Activated CD4-positive, alpha-beta T cell treated with anti-CD3 and anti-CD28 coated beads, Interleukin-2, Interleukin-6, amounts not matched to agents 100 ng/mL and 50 ng/mL, durations not matched to agents 16 hours and 8 hours (primary cell): Measurements from ENCODE around the gene CYP27C1.

Source experiments
- DNase-seq: peaks from one replicate; pipeline ENCODE4 v3.0.0-alpha.2; 2020

Gene CYP27C1

DNA sequence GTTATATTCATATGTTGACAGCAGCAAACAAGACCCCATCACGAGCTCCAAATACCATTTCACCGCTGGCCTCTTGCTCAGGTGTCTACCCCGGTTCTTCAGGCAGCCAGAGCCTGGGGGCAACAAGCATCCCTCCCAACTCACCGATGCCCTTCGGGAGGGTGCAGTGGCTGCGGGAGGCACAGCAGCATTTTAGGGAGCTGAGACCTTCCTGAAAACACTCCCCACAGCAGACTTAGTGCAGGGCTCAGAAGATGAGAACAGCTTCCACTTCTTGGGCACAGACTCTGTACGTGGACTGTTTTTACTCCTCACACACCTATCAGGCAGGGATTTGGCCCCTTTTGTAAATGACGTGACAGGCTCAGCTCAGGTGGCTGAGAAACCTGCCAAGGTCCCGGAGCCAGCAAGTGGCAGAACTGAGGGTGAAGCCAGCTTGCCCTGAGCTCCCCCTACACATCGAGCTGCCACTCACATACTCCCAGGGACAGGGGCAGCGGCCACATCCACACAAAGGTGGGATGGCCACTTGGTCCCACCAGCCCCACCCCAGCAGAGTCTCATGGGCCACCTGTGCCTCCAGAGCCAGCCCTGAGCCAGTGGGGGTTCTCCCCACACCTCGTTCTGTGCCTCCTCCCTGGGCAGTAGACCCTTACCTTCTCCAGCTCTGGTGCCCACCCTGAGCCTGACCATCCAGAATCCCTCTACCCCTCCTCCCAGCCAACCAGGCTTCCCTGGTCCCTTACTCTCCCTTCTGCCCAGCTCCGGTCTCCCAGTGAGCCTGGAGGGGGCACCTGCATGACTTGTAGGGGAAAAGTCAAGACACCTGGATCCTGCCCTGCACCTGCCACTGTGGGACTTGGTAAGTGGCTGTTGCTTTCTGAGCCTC lies 28.5 kb downstream of the CYP27C1 start:
- DNase-seq, result no peak

DNA sequence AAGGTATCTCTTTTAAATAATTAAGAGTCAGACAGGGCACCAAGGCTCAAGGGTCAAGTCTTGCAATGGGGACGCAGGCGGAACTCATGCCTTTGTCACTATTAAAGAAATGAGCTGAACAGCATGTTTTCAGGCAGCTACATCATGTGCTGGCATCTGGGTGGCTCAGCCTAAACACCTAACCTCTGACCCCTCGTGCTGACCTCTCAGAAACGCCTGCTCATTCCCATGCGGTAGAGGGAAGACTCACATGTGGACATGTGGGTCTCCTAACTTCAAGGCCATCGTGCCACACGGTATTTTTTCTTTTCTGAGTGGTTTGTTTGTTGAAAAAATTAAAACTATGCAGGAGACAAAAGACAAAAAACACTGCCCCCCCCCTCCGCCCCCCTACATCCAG lies 31.3 kb downstream of the CYP27C1 start:
- no peak for DNase-seq

DNA sequence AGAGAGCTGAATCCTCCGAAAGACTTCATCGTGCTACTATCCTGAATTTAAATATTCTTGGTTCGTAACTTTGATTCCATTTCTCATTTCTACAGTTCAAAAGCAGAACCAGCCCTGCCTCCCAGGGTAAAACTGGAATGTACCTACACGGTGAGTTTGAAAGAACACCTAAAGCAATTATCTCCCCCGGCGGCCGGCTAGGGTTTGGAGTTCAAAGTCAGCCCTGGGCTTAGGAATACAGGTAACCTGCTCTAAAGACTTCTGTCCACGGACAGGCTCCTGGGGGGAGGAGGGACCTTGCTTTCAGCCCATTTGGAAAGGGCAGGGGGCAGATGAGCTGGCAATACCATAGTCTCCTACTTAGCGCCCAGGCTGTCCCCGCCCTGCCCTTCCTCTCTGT lies 32.3 kb downstream of the CYP27C1 start:
- no peak for DNase-seq

DNA sequence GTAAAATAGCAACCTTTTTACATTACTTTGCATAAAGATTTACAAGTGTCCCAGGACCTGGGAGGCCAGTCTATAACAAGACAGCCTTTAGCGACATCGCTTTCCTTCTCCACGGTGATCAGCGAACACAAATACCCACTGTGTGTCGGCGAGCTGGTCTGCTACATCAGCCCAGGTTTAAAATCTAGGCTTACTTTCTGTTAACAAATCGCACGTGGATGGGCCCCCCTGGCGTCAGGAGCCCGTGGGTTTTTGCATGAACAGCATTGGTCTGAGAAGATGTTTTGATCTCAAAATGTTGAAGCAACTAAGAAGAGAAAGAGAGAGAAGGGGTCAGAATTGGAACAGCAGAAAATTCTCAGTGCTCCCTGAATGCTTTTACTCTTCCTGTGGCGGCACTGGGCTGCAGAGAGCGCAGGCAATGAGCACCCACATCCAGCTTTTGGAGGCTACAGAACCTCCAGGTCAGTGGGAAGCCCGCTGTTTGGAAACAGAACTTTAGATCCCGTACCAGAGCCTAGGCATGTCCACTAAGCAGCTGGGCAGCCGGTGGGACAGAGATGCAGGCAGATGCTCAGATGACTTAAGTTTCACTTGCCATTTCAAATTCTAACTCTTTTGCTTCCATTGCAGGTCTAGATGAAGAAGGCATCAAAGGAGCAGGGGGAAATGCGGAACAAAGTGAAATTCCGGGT lies 32.9 kb downstream of the CYP27C1 start:
- no peak for DNase-seq

DNA sequence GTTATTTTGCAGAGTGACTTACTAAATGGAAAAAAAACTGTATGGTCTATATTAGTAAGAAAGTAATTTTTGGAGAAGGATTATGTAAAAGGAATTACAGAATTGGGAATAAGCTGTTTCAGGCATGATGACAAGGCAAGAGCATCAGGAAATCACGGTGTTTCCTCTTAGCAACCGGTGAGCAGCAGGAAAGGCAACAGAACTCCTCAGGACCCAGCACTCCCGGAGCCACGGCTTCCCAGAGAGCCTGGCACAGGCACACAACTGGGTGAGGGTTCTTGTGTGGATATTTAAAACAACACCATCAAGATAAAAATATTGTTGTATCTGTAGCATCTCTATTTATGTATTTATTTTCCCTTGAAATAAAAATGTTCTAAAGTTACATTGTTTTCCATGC lies 34.4 kb downstream of the CYP27C1 start:
- no peak for DNase-seq

DNA sequence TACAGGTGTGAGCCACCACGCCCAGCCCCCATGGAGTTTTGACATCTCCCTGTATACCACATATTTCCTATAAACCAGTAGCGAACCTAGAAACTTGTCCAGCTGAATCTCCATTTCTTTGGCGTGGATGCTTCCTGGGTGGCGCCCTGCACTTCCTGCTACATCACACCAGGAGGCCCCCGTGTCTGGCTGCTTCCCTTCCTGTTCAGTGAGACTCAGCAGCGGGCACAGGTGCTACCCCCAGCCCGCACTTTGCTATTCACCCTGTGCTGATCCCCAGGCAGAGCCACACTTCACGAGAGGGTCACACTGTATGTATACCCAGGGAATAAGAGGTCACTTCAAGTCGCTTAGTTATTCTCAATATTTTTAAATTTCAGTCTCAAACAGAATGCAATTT lies 35.0 kb downstream of the CYP27C1 start:
- DNase-seq, result no peak

DNA sequence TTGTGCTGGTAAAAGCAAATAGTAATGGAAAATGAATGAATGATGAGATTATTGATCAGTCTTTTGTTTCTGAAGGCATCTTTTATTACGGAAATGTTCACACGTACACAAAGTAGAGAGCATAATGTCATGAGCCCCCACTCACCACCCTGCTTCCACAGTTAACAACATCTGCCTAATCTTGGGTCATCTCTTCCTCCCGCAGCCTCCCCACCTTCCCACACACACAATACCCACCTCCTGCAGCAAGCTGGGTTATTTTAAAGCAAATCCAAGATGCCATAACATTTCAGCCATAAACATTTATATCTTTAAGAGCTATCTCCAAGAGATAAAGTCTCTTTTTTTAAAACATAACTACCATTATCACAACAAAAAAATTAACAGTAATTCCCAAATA lies 36.3 kb downstream of the CYP27C1 start:
- DNase-seq, result no peak

DNA sequence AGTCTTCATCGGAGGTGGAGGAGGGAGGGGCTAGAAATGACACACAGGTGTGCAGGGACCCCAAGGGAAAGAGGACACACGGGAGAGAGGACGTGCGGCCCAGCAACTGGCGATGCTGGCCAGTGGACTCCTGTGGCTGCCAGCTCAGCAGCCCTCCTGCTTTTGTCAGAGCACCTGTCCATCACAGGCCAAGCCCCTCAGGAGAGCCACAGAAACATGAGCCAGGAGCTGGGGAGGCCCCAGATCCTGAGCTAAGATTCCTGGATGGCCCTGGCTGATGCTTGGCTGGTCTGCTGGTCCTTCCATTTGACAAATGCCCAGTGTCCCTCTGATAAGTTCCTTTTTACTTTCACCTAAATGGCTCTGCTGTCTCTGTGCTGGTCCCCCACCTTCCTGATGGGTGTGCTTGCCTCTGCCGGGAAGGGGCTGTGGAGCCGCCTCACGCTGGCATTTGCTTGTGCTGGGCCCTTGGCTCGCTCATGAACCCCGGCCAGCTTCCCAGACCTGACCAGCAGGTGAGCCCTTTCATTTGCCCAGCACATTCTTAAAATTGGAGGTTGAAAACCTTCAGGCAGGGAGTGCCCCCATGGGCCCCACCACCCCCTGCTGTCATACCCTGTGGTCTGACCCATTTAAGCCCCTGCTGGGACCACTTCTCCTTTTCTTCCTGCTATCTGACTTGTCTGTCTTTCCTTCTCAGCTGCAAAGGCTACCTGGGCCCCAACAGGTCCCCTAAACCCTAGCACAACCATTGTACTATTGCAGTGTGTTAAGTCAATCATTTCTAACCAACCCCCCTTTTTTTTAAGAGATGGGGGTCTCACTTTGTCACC lies 37.3 kb downstream of the CYP27C1 start:
- no peak for DNase-seq

DNA sequence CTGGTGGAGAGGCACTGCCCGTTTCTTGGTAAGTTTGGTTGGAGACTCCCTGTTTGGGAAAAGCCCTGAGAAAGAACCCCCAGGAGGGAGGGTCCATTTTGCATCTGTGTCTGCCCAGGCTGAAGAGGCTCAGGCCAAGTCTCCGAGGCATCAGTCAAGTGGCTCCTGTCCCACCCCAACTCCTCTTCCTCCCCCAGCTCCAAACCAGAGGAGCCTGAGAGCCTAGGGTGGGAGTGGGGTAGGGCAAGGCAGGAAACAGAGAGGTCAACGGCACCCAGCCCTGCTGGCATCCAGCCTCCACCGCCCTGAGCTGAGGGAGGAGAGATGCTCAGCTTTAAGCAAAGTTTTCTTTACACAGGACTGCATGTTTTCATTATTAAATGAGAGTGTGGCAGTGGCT lies 38.2 kb downstream of the CYP27C1 start:
- DNase-seq, result no peak

DNA sequence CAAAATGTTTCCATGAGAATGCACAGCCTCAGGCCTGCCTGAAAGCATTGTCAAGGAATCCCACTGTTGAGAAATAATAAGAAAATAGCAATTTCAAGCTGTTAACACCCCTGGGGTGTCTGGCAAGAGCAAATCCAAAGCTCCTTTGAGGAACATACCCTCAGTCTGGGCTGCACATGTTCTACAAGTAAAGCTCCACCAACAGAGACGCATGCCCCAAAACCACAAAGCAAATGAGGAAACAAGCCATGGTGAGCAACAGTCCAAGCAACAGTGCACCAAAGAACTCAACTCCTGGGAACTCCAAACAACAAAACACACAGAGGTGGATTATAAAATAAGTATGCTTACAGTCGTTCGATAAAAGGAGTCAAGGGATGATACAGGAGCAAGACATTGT lies 40.3 kb downstream of the CYP27C1 start:
- DNase-seq, result no peak

DNA sequence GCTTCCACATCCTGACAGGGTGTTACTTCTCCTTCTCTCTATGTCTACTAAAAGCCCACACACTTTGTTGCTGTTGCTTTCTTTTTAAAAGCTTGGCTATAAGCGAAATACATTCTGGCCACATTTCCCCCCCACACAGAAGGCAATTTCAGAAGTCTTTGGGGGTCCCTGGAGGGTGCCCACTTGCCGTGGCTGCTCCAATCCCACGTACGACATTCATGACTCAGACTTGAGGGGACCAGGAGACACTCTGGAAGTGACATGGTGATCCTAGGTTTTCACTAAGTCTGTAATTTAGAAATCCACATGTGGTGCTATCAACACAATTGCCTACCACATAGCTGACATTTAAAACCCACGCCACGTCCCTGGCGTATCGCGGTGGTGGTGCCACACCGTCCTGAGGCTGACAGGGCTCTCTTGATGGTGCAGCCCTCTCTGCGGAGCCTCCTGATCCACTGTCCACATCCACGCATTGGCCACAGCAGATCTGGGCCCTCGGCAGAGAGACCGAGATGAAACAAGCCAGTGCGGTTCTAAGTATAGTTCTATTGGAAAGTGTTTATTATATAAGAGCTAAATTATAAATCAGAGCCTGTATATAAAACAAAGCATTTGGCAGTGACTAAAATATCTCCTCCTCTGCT lies 42.4 kb downstream of the CYP27C1 start:
- no peak for DNase-seq

DNA sequence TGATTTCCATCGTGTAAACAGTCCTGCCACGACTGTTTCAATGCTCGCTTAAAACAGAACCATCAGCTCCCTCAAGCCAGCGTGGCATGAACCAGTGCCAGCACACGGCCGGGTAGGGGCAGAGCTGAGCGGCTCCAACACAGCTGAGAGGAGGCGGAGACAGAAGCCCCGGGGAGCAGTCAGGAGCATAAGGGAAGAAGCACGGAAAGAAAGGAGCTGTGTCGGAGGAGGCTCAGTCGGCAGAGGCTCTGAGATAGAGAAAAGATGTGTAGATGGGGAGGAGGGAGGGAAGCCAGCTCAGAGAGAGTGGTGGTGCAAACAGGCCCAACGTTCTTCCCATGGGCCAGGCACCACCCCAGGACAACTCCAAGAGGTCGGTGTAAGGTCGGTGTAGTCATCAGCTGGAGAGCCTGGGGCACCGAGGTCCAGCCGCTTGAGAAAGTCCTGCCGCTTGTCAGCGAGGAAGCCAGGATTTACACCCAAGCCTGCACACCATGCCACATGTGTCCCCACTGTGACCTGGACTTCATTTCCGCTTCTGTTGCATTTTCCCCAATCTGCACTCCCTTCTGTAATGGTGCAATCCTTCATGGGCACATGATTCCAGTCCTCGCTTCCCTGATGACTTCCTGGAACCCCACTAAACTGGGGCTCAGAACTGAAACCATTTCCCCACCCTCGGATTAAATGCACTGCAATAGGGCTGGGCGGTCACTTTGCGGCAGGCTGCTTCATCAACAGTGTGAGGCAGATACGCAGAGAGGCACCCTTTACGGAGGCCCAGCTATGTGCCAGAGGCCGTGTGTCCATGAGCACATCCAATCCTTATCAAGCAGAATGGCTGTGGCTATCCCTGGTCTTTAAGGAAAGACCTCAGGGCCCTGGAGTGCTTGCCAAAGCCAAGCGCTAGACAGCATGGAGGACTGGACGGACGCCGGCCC lies 43.5 kb downstream of the CYP27C1 start:
- no peak for DNase-seq

DNA sequence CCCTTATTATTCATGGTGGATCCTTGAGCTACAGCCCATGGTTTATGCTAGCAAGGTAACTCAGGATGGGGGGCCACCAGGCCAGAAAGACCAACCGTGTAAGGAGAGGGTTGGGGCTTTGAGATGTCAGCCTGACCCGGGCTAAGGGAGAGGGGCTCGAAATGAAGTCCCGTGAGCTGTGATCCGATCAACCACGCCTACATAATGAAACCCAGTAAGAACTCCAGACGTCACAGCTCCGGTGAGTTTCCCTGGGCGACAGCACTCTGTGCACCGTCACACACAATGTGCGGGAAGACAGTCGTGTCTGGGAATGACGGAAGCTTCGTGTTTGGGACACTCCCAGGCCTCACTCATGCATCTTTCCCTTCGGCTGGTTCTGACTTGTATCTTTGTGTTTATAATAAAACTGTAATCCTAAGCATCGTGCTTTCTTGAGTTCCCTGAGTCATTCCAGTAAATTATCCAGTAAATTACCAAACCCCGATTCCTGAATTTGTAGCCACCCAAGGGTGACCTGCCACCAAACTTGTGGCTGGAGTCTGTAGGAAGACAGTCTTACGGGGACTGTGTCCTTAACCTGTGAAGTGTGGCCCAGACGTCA lies 44.2 kb downstream of the CYP27C1 start:
- no peak for DNase-seq

DNA sequence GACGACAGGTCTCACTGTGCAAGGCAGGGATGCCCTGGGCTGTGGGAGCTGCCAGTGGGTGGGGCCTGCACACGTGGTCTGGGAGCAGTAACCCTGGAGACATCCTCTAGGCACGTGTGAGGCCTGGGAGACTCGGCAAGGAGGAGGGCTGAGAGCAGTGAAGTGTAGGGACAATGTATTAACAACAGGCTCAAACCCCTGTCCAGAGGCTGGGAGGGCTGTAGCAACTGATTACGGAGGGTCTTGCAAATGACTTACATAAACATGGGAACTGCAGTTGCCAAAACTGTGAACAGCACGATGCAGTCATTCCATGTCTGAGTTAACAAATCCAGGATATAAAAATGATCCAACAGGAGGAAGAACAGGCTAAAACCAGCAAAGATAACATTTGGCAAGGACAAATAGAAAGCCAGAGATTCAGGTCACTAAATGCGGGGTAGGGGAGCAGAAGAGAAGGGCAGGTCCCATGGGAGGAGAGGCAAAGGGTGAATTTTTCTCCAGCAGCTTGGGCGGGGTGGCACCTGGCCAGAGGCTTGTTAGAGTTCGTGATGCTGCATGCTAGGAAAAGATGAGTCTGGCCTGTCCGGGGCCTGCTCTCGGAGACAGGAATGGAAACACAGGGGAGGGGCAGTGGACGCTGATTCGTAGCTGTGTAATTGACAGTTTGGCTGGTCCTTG lies 44.9 kb downstream of the CYP27C1 start:
- no peak for DNase-seq

DNA sequence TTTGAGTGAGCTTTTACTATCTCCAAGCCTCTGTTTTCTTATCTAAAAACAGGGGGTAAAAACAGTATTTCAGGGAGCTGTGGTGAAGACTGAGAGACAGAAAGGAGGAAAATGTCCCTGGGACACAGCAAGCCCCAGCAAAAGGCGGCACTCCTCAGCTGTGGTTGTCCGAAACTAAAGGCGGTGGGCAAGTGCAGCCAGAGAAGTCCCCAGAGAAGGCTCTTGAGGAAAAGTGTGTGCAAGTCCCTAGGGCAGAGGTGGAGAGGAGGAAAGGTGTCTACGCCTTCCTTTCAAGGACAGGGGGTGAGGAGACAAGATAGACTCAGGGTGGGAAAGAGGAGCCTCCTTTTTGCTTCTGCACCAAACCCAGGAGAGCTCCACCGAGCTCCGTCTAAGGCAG lies 45.5 kb downstream of the CYP27C1 start:
- no peak for DNase-seq

DNA sequence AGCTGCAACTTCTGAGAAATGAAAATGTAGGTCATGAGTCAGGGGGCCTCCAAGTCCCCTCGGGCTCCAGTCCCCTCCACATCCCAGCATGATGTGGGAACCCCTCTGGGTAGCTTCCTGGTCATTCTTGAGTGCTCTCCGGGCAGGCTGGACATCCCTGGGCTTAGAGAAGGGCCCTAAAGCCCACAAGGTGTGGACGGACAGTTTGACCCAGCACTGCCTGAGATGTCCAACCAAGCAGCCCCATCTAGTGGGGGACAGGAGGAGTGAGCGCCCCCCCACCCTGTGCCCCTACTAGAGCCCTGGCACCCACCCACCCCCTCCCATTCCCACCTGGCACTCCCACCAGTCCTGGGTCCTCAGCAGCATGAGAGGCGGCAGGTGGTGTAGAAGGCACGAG lies 46.0 kb downstream of the CYP27C1 start:
- no peak for DNase-seq

DNA sequence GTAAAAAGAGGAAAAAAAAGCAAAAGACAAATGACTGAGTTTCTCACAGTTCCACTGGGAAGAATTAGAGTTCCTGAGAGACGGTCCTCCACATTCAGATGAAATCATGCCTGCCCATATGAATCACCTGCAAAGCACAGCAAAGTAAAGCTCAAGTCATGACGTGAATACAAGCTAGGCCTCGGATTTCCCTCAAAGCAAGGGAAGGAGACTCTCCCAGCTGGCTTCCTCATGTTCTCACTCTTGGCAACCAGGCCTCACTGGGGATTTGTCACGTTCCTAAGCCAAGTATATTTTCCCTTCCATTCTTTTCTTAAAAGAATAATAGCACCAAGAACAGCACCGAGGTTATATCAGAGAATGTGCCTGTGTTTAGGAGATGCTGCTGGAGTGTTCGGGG lies 47.0 kb downstream of the CYP27C1 start:
- DNase-seq, result no peak

DNA sequence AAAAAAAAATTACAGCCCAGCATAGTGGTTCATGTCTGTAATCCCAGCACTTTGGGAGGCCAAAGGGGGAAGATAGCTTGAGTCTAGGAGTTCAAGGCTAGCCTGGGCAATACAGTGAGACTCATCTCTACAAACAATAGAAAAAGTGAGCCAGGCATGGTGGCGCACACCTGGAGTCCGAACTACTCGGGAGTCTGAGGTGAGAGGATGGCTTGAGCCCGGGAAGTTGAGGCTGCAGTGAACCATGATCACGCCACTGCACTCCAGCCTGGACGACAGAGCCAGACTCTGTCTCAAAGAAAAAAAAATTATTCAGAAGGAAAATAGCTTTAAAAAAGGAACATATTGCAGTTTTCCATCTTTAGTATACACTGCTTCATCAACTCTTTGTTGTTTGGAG lies 47.8 kb downstream of the CYP27C1 start:
- no peak for DNase-seq

DNA sequence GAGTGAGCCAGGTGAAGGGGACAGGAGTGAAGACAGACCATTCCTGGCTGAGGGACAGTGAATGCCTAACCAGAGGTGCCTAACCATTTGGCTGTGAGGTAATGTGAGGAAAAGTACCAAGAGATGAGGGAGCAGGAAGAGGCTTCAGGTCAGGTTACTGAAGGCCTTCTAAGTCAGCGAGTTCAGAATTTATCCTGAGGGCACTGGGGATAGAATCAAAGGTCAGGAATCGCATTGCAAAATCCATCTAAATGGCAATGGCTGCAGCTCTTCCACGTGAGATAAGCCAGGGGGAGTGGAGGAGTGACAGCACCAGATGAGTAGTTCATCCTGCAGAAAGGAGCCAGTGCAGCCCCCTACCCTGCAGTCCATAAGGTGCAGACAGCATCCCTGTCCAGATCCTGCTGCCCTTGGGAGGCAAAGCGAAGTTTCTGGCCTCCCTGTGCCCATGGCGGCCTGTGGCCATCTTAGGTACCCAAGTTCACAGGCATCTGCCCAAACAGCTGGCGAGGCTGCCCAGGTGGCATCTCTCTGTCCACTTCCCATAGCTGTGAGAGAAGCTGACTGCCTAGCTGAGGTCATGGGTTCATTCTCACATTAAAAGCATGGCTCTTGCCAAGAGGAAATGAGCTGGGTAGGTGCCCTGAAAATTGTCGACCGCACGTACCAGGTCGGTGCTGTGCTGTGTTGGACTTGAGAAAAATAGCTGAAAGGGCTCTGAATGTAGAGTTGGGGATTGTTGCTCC lies 49.5 kb downstream of the CYP27C1 start:
- DNase-seq, result no peak

DNA sequence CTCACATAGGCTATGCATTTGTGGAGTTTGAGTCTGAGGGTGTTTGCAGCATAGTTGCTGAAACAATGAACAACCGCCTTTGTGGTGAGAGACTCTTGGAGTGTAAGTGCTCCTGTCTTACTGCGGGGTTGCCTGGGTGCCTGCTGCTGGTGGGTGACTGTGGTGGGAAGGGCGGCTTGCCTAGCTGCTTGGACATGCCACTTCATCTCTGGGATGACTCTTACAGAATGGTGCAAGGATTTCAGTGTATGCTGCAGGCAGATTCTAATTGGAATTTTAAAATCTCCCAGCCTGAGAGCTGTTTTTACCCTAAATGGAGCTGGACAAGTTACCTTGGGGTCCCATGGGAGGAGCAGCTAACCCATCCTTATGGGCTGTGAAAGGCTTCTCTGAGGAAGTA lies 50.1 kb downstream of the CYP27C1 start:
- DNase-seq, result no peak
